ENCODE measurements around the gene SORCS2.

GRCh38 chr4:7574287-7575014 lies 382.1 kb downstream of the SORCS2 start:
- TF ChIP-seq CTCF (IDR thresholded peaks at IDR 0.05; ENCODE audit: low read depth, low read length, poor library complexity, severe bottlenecking) (no peak), EZH2phosphoT487 (IDR thresholded peaks at IDR 0.05; ENCODE audit: borderline replicate concordance, low read length) (no peak)

All from DOHH2 (cell line).